ENCODE measurements around the gene XRCC6. TPM values are rescaled to one million over a fixed set of nuclear protein-coding genes. Genes with fewer than 3 reads are reported as not detected.
"Not testable (repeated sequence)": the region's sequence is repeated elsewhere in the genome, so short reads cannot be mapped to it uniquely, and the experiment has no call there.

Gene XRCC6
- total and polyA plus RNA-seq, 2 of the 13 experiments (the other 11 are each of a cell fraction or from before 2014, with no cell fraction given), result 124 to 625 TPM

DNA sequence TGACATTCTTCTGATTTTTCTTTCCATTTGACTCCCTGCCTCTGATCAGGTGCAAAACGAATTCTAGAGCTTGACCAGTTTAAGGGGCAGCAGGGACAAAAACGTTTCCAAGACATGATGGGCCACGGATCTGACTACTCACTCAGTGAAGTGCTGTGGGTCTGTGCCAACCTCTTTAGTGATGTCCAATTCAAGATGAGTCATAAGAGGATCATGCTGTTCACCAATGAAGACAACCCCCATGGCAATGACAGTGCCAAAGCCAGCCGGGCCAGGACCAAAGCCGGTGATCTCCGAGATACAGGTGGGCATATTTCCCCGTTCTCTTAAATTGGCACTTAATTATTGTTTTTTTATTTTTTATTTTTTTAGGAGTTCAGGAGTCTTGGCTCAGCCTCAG lies 15.4 kb downstream of the XRCC6 start:
- peaks cover 3% of the 10 kb centered on the region; the same call in 1 of the 2 replicates for H4K20me1 ChIP-seq (ENCODE audit: insufficient read depth, low read length)
- no peak for ATAC-seq
- in situ Hi-C loops (cut with HindIII; ENCODE audit: extremely low pct_ligation_motif_present, low pct_unique_long_range_greater_than_20kb), result no loop called here

GRCh38 chr22:41637623-41638022 lies 16.5 kb downstream of the XRCC6 start:
- in situ Hi-C loops (cut with HindIII; ENCODE audit: extremely low pct_ligation_motif_present, low pct_unique_long_range_greater_than_20kb); H3K9me3 ChIP-seq (ENCODE audit: low read length); BruUV-seq (replicated peaks); H3K27me3 ChIP-seq (ENCODE audit: control insufficient read depth in 1 of 2, insufficient read depth in 2 of 2, low read length in 2 of 2); H3K9ac ChIP-seq (ENCODE audit: insufficient read depth, low read depth, low read length); H3K27ac ChIP-seq (ENCODE audit: extremely low read length, insufficient read depth, low read length); H3K4me3 ChIP-seq (replicated peaks in 1 of 3; ENCODE audit: insufficient read depth in 1 of 3, low read depth in 2 of 3, low read length in 3 of 3); H2AFZ ChIP-seq (ENCODE audit: low read length); CTCF ChIA-PET (ENCODE audit: low intra/inter-chr PET ratio, low total read pairs); H3K4me2 ChIP-seq (ENCODE audit: low read depth, low read length); DNase-seq (ENCODE audit: low spot score); H4K20me1 ChIP-seq (ENCODE audit: insufficient read depth, low read length); intact Hi-C loops (cut with micrococcal nuclease; ENCODE audit: unreplicated experiment); H3K4me1 ChIP-seq (ENCODE audit: insufficient read depth, low read length); FAIRE-seq; ATAC-seq: not testable (repeated sequence)
- POLR2A ChIA-PET, result interaction anchor here (1.2 kb wide), 1 partner anchor 16 kb away, joined by 3 read pairs; the partner anchor contains the start of gene XRCC6
- H3K36me3 ChIP-seq (replicated peaks in 1 of 2; ENCODE audit: control insufficient read depth in 1 of 2, insufficient read depth in 2 of 2, low read length in 2 of 2), result peaks cover 26 to 84% of the 10 kb centered on the region in 2 experiments
- peaks cover 13% of the 10 kb centered on the region for H3K79me2 ChIP-seq (ENCODE audit: insufficient read depth, low read length)
- 98% methylated on average over 7 of the region's 8 CpGs for WGBS (ENCODE audit: low lambda C conversion rate)

More for the DNA sequence above, 15.4 kb downstream of the XRCC6 start:
- no TSS peak for BruUV-seq (replicated peaks)
- WGBS (ENCODE audit: low lambda C conversion rate), result 95% methylated on average over 7 of the region's 7 CpGs
- no peak for FAIRE-seq
- DNase-seq (ENCODE audit: low spot score), result no peak
- intact Hi-C loops (cut with micrococcal nuclease; ENCODE audit: unreplicated experiment), result no loop called here
- Histone ChIP-seq H3K36me3 (replicated peaks in 1 of 2; ENCODE audit: control insufficient read depth in 1 of 2, insufficient read depth in 2 of 2, low read length in 2 of 2) (peaks cover 21 to 77% of the 10 kb centered on the region in 2 experiments), H3K27me3 (ENCODE audit: control insufficient read depth in 1 of 2, insufficient read depth in 2 of 2, low read length in 2 of 2) (no peaks in the 10 kb centered on the region), H3K79me2 (ENCODE audit: insufficient read depth, low read length) (peaks cover 13% of the 10 kb centered on the region), H3K4me2 (ENCODE audit: low read depth, low read length) (no peak overlapping the region), H3K4me1 (ENCODE audit: insufficient read depth, low read length) (no peaks in the 10 kb centered on the region), H3K27ac (ENCODE audit: extremely low read length, insufficient read depth, low read length) (no peak overlapping the region), H2AFZ (ENCODE audit: low read length) (no peak overlapping the region), H3K9ac (ENCODE audit: insufficient read depth, low read depth, low read length) (no peak overlapping the region), H3K4me3 (replicated peaks in 1 of 3; ENCODE audit: insufficient read depth in 1 of 3, low read depth in 2 of 3, low read length in 3 of 3) (no peak overlapping the region), H3K9me3 (ENCODE audit: low read length) (no peaks in the 10 kb centered on the region)
- CTCF ChIA-PET (ENCODE audit: low intra/inter-chr PET ratio, low total read pairs), result no interaction called here
- TF ChIP-seq ZNF543 (CRISPR knock-in tag; IDR thresholded peaks at IDR 0.05), result no peak
- no peak for TF ChIP-seq KMT2B (CRISPR knock-in tag; IDR thresholded peaks at IDR 0.05)
- TF ChIP-seq, protein P1, sequence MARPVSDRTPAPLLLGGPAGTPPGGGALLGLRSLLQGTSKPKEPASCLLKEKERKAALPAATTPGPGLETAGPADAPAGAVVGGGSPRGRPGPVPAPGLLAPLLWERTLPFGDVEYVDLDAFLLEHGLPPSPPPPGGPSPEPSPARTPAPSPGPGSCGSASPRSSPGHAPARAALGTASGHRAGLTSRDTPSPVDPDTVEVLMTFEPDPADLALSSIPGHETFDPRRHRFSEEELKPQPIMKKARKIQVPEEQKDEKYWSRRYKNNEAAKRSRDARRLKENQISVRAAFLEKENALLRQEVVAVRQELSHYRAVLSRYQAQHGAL (CRISPR knock-in tag; IDR thresholded peaks at IDR 0.05; ENCODE audit: not compliant biosample characterization), result no peak
- TF ChIP-seq, protein P2, sequence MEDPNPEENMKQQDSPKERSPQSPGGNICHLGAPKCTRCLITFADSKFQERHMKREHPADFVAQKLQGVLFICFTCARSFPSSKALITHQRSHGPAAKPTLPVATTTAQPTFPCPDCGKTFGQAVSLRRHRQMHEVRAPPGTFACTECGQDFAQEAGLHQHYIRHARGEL (CRISPR knock-in tag; IDR thresholded peaks at IDR 0.05), result no peak
- no peak for TF ChIP-seq MAZ (IDR thresholded peaks at IDR 0.05; ENCODE audit: borderline replicate concordance, low read depth, low read length)
- TF ChIP-seq MAZ (CRISPR knock-in tag; IDR thresholded peaks at IDR 0.05; ENCODE audit: low read depth), result no peak
- no peak for TF ChIP-seq U2AF1 (optimal IDR thresholded peaks at IDR 0.05; ENCODE audit: low read depth, low read length)
- TF ChIP-seq ZNF704 (CRISPR knock-in tag; IDR thresholded peaks at IDR 0.05; ENCODE audit: borderline replicate concordance), result no peak
- TF ChIP-seq HOXA5 (CRISPR knock-in tag; IDR thresholded peaks at IDR 0.05), result no peak
- TF ChIP-seq ZSCAN12 (CRISPR knock-in tag; IDR thresholded peaks at IDR 0.05), result no peak
- no peak for TF ChIP-seq GATA4 (IDR thresholded peaks at IDR 0.05; ENCODE audit: borderline replicate concordance, low read depth)
- no peak for TF ChIP-seq MLX (CRISPR knock-in tag; IDR thresholded peaks at IDR 0.05)
- TF ChIP-seq GFI1 (CRISPR knock-in tag; IDR thresholded peaks at IDR 0.05; ENCODE audit: borderline replicate concordance), result no peak
- TF ChIP-seq ZNF446 (CRISPR knock-in tag; IDR thresholded peaks at IDR 0.05), result no peak
- no peak for TF ChIP-seq ZNF451 (CRISPR knock-in tag; IDR thresholded peaks at IDR 0.05)
- no peak for TF ChIP-seq ZKSCAN1 (IDR thresholded peaks at IDR 0.05; ENCODE audit: low read length)
- POLR2A ChIA-PET, result interaction anchor here (1.8 kb wide), 1 partner anchor 15 kb away, joined by 4 read pairs; the partner anchor contains the start of genes DESI1 and XRCC6
